Fibroblast of lung (primary cell): ENCODE measurements around the gene MPZL3.

Experiments used
- EZH2 ChIP-seq: IDR thresholded peaks from 2 replicates; pipeline ENCODE4 v1.5.1; 2012; ENCODE audit warnings: low read length, control low read depth, mild to moderate bottlenecking; ENCODE audit errors: missing control alignments
- TF ChIP-seq, protein P1 (sequence below), 2 donors: IDR thresholded peaks in 1 of 2; conservative IDR thresholded peaks in 1 of 2; 1 replicate in 1 of 2; 2 replicates in 1 of 2; pipeline ENCODE4 v1.5.1; 2011 to 2012; ENCODE audit warnings: low read length in 2 of 2, control low read depth in 1 of 2, inconsistent platforms in 1 of 2, low read depth in 1 of 2, mild to moderate bottlenecking in 1 of 2

GRCh38 chr11:118264569-118265465 is 12.7 kb upstream of the MPZL3 start:
- TF ChIP-seq, protein P1, sequence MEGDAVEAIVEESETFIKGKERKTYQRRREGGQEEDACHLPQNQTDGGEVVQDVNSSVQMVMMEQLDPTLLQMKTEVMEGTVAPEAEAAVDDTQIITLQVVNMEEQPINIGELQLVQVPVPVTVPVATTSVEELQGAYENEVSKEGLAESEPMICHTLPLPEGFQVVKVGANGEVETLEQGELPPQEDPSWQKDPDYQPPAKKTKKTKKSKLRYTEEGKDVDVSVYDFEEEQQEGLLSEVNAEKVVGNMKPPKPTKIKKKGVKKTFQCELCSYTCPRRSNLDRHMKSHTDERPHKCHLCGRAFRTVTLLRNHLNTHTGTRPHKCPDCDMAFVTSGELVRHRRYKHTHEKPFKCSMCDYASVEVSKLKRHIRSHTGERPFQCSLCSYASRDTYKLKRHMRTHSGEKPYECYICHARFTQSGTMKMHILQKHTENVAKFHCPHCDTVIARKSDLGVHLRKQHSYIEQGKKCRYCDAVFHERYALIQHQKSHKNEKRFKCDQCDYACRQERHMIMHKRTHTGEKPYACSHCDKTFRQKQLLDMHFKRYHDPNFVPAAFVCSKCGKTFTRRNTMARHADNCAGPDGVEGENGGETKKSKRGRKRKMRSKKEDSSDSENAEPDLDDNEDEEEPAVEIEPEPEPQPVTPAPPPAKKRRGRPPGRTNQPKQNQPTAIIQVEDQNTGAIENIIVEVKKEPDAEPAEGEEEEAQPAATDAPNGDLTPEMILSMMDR (conservative IDR thresholded peaks at IDR 0.05 in 1 of 2, IDR thresholded peaks at IDR 0.05 in 1 of 2; ENCODE audit: low read depth in 1 of 2, low read length in 2 of 2), result no peak
- TF ChIP-seq EZH2, result no peak
